Activated CD4-positive, alpha-beta T cell treated with anti-CD3 and anti-CD28 coated beads, Interleukin-2, Interleukin-4, amounts not matched to agents 100 ng/mL and 50 ng/mL, durations not matched to agents 16 hours and 8 hours (primary cell): ENCODE measurements around the gene CLNK.

Experiments used
- DNase-seq: peaks from one replicate; pipeline ENCODE4 v3.0.0-alpha.2; 2020; ENCODE audit warnings: low spot score

CLNK gene

GRCh38 chr4:10701702-10702460, 17.3 kb upstream of the CLNK start:
- no peak for DNase-seq

DNA sequence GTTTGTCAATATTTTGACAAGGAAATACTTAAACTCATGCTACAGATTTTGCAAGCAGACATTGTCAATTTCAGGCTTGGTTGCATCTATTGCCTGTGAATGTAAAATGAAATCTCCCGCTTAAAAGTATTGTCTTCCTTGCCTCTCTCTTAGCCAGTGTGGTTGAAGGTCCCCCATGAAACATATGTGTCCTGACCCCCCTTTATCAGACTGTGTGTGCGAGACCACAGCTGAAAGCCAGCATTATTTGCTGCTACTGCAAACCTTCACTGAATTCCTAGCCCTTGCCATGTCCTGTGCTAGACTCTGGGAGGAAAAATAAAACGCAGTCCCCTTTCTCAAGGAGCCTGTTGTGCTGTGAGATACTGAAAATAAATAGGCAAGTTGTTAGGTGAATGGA, 16.6 kb upstream of the CLNK start:
- no peak for DNase-seq

- no peak for DNase-seq
These were observed 13.6 kb upstream of the CLNK start for GRCh38 chr4:10698172-10698571.

DNA sequence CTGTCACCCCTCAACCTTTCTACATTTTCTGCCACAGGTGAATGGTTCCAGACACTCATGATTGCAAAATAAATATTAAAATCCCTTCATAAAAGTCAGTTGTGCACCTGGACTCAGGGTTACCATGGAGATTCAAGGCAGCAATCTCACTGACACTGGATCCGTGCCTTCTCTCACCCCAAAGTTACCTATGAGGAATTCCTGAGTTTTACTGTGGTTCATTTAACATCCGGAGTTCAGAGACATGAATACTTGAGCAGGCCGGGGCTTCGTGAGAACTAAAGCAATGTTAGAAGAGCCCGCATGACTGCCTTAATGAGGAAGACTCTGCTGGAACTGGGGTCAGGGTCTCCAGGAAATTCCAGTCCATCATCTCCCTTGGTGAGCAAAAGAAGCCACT, 12.5 kb upstream of the CLNK start:
- DNase-seq, result no peak

- no peak for DNase-seq
These were observed 11.7 kb upstream of the CLNK start for GRCh38 chr4:10696253-10696652.

- no peak for DNase-seq
These were observed 10.3 kb upstream of the CLNK start for GRCh38 chr4:10694828-10695209.

GRCh38 chr4:10694151-10694827, 9.7 kb upstream of the CLNK start:
- no peak for DNase-seq

- no peak for DNase-seq
These were observed 7.1 kb upstream of the CLNK start for GRCh38 chr4:10691651-10692050.

DNA sequence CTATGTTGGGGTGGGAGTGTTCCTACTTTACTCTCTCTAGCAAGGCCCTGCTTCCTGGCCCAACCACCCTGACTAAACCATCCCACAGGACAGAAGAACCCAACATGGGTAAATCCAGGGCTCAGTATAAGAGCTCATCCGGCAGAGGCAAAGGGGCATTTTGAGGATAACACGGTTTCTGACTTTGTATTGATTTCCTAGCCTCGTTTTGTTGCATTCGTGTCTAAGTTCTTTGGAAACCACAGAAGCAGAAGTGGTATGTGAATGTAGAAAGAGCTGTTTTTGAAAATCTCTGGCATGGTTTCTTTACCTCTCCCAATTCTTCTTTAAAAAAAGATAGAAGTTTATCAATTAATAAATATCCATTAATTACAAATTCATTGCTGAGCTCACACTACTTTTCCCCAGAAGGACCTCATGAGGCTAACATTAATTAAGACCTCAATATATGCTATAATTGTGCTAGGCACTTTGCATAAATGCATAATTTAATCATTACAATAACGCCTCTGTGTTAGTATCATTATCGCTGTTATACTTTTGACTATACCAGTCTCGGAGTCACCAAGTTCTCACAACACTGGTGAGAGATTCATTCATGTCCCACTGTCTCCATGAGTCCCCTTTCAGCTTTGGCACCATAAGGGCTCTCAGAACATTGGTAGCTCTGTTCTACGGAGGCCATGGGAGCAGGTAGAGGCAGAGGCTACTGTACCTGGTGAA, 5.8 kb upstream of the CLNK start:
- no peak for DNase-seq

GRCh38 chr4:10688846-10689245, 4.3 kb upstream of the CLNK start:
- DNase-seq, result no peak

- DNase-seq, result no peak
These were observed 3.5 kb upstream of the CLNK start for GRCh38 chr4:10688022-10688421.

DNA sequence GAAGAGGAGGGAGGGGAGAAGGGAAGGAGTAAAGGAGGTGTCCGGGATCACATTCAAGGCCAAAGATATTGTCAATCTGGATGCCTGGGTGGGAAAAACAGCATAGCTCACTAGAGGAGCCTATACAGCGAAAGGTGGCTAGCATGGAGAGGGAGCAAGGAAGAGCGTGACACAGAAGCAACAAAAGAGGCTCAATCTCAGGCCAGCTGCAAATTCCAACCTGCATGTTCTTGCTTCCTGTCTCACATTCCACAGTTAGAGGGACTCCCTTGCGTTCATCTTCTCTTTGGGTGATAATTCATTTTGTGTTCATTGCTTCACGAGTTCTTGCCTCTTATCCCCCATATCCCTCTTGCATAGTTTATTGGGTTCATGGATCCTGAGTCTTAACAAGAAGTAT, 3.0 kb upstream of the CLNK start:
- no peak for DNase-seq

DNA sequence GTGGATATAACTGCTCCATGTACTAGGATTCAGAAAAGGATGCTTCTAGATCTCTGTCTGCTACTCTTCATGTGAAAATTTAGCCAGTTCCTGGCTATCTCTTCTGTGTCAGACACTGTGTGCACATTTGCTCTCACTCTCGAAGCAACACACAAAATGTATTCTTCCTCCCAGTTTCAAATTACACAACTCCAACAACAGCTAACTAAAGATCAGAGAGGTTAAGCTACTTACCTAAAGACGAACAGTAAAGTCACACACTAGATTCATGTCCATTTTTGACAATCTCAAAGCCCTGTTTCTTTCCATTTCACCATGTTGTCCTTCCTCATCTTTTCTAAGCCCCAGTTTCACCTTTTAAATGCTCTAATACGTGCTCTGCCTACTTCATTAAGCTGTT, 2.2 kb downstream of the CLNK start:
- no peak for DNase-seq

DNA sequence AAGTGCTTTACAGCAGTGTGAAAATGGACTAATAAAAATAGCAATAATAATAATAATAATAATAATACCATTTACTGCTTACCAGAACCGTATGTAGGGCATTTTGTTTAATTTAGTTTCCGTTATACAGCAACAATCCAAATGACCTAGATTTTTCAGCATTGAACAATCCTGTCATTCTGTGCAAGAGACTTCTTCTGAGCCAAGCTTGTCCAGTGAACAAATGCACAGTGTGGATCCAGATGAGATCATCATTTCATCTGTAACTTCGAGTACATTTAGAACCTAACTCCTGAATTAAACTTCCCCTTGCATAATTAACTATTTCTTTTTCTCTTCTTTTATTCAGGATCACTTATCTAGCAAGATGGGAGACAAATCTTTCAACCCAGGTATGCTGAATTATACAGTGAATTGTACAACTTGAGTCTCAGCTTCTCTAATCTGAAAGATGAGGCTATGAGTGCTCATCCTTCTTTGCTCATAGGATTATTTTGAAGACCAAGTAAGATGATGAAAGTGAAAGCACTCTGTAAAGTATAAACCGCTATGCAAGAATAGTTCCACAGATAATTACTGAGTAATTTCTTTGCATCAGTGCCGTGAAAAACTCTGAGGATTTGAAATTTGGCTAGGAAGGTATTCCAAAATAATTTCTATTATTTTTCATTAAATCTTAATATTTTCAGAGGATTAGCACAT, 6.6 kb downstream of the CLNK start:
- DNase-seq, result no peak

GRCh38 chr4:10673817-10674369, 10.7 kb downstream of the CLNK start:
- DNase-seq, result no peak

DNA sequence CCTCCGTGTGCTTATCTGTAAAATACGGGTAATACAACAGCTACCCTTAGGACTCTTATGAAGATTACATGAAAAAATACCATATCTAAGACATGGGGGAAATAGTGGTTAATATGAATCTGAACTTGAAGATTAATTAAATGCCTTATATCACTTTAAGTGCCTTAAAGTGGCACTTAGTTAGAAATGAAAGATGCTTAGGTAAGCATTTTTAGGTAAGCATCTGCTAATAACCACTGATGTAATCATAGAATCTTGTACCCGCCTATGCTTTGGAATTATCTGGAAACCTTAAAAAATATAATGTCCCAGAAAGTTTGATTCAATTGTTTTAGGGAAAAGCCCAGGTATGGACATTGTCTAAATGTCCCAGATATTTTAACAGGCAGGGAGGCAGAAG, 12.2 kb downstream of the CLNK start:
- no peak for DNase-seq

DNA sequence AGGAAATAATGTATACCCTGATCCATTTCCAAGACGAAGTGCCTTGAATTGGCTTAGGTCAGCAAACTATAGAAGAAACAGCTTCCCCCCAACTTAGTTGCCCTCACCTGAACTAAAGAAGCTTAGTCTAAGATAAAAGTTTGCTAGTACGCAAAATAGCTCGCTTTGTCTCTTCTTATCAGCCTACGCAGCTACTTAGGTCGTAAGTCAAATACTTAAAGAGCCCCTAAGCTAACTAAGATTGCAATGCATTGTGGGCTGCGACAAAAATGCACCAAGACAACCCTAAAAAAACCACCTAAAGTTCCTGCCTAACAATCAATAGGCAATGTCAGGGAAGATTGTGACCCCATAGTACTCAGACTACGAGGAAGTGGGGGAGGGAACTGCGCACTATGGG, 12.8 kb downstream of the CLNK start:
- no peak for DNase-seq

DNA sequence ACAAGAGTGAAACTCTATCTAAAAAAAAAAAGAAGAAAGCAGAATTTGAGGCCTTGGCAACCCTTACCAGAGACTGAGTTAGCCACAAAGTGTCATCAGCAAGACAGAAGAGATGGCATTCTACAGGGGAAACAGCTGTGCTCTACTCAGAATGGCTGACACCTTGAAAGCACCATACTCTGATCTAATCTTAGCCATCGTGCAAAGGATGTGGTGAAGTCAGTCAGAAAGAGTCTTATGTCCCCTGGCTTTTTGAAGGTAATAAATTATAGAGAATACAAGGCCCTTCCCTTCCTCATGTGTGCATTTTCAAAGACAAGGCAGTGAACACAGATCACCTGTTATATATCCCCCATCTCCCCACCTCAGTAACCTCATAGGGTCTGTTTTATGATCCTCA, 13.2 kb downstream of the CLNK start:
- peak; percentile 50 for DNase-seq

DNA sequence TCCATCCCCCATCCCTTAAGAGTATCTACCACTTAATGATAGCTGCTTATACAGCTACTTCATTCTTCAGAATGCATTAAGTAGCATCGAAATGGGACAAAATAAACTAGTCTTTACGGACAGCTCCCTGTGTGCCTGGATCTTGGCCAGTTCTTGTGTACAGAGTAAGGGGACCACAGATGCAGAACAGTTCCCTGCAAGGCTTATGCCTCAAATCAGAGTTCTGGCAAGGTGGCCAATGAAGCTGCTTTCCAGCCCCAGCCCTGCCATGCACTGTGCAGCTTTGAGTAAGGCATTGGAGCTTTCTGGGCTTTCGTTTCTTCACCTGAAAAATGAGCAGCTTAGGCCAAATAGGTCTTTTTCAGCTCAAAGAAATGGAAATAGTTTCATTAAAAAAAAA, 14.2 kb downstream of the CLNK start:
- no peak for DNase-seq

DNA sequence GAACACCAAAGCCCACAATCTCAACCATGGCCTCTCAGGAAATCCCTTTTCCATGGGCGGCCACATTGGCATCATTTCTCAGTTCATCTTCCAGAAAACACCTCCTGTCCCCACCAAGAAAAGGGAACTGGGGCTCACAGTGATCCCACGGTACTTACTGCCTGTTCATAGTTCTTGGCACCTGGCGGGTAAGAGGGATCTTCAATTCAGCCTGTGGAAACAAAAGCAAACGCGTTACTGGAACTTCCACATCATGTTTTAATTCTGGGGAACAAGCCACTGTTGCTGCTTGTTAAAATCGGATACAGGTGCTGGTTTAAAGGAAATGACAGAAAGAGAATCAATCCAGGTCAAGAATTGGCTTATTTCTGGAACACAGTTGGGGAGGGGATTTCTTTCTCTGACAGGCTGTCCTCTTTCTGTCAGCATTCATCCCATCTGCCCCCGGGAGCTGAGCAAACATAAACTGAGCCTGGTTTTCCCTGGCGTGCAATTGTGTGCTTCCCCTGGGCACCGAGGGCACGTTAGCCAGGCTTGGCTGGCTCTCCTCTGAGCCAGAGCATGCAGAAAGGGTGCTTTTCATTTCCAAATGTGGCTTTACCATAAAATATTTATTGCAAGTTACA, 16.8 kb downstream of the CLNK start:
- no peak for DNase-seq

- DNase-seq, result no peak
These were observed 18.0 kb downstream of the CLNK start for GRCh38 chr4:10666616-10667015.

GRCh38 chr4:10664408-10664807, 20.2 kb downstream of the CLNK start:
- peak; percentile 2 for DNase-seq
